ENCODE data around the gene LIME1. TPM values are rescaled to one million over a fixed set of nuclear protein-coding genes. Genes with fewer than 3 reads are reported as not detected.

The LIME1 gene
- total RNA-seq, 1 donor from 2014 or later, result 16.6 TPM

DNA sequence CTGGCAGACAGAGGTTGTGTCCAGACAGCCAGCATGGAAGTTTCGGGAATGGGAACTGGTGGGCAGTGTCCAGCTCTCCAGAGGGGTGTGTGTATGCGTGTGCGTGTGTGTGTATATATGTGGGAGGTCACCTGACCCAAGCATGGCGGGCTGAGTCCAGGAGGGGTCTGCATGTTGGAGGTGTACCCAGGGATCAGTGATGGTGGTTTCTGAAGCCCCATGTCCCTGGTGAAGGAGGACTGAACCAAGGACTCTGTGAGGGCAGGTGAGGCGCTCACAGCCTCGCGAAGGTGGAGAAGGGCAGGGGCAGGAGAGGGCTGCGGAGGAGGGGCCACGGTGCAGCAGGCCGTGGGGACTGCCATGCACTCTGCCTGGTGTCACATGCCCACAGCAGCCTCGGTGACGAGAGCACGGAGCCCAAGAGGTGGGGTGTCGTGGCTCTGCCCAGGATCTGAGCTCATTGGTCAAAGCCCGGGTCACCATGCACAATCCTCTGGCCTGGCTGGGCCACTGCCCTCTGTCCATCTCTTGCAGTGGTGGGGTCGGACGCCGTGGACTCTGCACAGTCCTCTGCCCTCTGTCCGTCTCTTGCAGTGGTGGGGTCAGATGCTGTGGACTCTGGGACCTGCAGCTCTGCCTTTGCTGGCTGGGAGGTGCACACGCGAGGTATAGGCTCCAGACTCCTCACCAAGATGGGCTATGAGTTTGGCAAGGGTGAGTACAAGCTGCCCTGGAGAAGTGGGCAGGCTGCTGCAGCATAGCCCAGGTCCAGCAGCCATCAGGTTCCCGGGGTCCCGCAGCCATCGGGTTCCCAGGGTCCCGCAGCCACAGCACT is 2.1 kb upstream of the LIME1 start:
- H3K9me3 Mint-ChIP-seq (ENCODE audit: unreplicated experiment), result peaks cover 8% of the 10 kb centered on the region
- H3K27me3 Mint-ChIP-seq (ENCODE audit: unreplicated experiment), result peaks cover 11% of the 10 kb centered on the region
- H3K4me1 Mint-ChIP-seq (ENCODE audit: low read depth, unreplicated experiment), result peaks cover 5% of the 10 kb centered on the region
- no peak overlapping the region for H3K4me3 Mint-ChIP-seq (ENCODE audit: unreplicated experiment)
- DNase-seq, result no peak
- H3K27ac Mint-ChIP-seq (ENCODE audit: unreplicated experiment), result no peak overlapping the region
- TF ChIP-seq, protein P1, sequence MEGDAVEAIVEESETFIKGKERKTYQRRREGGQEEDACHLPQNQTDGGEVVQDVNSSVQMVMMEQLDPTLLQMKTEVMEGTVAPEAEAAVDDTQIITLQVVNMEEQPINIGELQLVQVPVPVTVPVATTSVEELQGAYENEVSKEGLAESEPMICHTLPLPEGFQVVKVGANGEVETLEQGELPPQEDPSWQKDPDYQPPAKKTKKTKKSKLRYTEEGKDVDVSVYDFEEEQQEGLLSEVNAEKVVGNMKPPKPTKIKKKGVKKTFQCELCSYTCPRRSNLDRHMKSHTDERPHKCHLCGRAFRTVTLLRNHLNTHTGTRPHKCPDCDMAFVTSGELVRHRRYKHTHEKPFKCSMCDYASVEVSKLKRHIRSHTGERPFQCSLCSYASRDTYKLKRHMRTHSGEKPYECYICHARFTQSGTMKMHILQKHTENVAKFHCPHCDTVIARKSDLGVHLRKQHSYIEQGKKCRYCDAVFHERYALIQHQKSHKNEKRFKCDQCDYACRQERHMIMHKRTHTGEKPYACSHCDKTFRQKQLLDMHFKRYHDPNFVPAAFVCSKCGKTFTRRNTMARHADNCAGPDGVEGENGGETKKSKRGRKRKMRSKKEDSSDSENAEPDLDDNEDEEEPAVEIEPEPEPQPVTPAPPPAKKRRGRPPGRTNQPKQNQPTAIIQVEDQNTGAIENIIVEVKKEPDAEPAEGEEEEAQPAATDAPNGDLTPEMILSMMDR (IDR thresholded peaks at IDR 0.05; ENCODE audit: partially characterized antibody, unreplicated experiment), result no peak
- H3K36me3 Mint-ChIP-seq (ENCODE audit: unreplicated experiment), result peaks cover 3% of the 10 kb centered on the region

DNA sequence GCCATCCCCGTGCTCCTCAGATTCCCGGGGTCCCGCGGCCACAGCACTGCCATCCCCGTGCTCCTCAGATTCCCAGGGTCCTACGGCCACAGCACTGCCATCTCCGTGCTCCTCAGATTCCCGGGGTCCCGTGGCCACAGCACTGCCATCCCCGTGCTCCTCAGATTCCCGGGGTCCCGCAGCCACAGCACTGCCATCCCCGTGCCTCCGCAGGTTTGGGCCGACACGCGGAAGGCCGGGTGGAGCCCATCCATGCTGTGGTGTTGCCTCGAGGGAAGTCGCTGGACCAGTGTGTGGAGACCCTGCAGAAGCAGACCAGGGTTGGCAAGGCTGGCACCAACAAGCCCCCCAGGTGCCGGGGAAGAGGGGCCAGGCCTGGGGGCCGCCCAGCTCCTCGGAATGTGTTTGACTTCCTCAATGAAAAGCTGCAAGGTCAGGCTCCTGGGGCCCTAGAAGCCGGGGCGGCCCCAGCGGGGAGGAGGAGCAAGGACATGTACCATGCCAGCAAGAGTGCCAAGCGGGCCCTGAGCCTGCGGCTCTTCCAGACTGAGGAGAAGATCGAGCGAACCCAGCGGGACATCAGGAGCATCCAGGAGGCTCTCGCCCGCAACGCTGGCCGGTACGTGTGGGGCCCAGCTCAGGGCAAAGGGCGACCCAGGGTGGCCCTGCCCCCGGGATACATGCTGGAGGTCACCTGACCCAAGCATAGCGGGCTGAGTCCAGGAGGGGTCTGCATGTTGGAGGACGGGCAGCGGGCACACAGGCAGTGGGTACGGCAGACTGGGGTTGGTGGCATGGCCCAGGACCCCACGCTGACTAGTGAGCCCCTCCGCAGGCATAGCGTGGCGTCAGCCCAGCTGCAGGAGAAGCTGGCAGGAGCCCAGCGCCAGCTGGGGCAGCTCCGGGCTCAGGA is 1.3 kb upstream of the LIME1 start:
- no peak for DNase-seq
- peaks cover 8% of the 10 kb centered on the region for H3K9me3 Mint-ChIP-seq (ENCODE audit: unreplicated experiment)
- TF ChIP-seq, protein P1 (IDR thresholded peaks at IDR 0.05; ENCODE audit: partially characterized antibody, unreplicated experiment), result no peak
- no peak overlapping the region for H3K27ac Mint-ChIP-seq (ENCODE audit: unreplicated experiment)
- H3K36me3 Mint-ChIP-seq (ENCODE audit: unreplicated experiment), result no peaks in the 10 kb centered on the region
- peaks cover 11% of the 10 kb centered on the region for H3K27me3 Mint-ChIP-seq (ENCODE audit: unreplicated experiment)
- no peak overlapping the region for H3K4me3 Mint-ChIP-seq (ENCODE audit: unreplicated experiment)
- H3K4me1 Mint-ChIP-seq (ENCODE audit: low read depth, unreplicated experiment), result peaks cover 5% of the 10 kb centered on the region

DNA sequence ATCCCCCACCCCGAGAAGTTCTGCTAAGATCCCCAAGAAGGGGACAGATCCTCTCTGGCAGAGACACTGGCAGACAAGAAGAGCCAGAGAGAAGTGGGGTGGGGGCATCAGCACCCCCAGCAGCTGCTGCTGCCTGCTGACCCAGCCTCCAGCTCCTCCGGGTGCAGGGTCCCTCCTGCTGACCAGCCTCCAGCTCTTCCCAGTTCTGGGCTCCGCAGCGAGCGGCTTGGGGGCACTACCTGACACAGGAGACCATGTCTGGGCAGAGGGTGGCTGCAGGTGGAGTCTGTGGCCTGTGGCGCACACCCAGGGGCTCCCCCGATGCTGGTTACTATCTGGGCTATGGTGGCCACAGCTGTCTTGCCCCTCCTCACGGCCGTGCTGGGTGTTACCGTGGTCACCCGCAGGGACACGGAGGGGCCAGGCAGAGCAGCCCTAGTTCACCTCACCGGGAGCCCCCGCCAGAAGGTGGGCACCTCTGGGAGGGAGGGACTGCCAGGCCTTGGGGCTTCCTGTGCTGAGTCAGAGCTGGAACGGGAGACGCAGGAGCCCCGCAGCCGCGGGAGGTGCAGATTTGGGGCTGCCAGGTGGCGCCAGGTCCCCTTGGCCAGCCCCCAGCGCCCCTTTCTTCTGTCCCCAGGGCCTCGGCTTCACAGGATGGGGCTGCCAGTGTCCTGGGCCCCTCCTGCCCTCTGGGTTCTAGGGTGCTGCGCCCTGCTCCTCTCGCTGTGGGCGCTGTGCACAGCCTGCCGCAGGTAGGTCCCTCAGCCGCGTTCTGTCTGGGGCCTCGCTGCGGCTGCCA is 630 bp downstream of the LIME1 start:
- Mint-ChIP-seq H3K9me3 (ENCODE audit: unreplicated experiment) (peaks cover 8% of the 10 kb centered on the region), H3K4me3 (ENCODE audit: unreplicated experiment) (no peak overlapping the region), H3K27ac (ENCODE audit: unreplicated experiment) (no peak overlapping the region), H3K36me3 (ENCODE audit: unreplicated experiment) (no peaks in the 10 kb centered on the region), H3K27me3 (ENCODE audit: unreplicated experiment) (peaks cover 11% of the 10 kb centered on the region), H3K4me1 (ENCODE audit: low read depth, unreplicated experiment) (peaks cover 5% of the 10 kb centered on the region)
- TF ChIP-seq, protein P1 (IDR thresholded peaks at IDR 0.05; ENCODE audit: partially characterized antibody, unreplicated experiment), result no peak
- peak; percentile 33 for DNase-seq

DNA sequence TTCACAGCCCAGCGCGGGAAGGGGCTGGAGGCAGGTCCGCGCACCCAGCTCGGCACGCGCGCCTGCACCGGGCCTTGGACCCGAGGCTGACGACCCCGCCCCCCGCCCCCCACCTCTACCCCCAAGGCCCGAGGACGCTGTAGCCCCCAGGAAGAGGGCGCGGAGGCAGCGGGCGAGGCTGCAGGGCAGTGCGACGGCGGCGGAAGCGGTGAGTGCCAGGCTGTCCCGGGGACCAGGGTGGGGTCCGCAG is 1.2 kb downstream of the LIME1 start:
- TF ChIP-seq, protein P1 (IDR thresholded peaks at IDR 0.05; ENCODE audit: partially characterized antibody, unreplicated experiment), result no peak
- Mint-ChIP-seq H3K9me3 (ENCODE audit: unreplicated experiment) (peaks cover 8% of the 10 kb centered on the region), H3K27ac (ENCODE audit: unreplicated experiment) (no peak overlapping the region), H3K4me3 (ENCODE audit: unreplicated experiment) (no peak overlapping the region), H3K27me3 (ENCODE audit: unreplicated experiment) (peaks cover 11% of the 10 kb centered on the region), H3K36me3 (ENCODE audit: unreplicated experiment) (no peaks in the 10 kb centered on the region), H3K4me1 (ENCODE audit: low read depth, unreplicated experiment) (peaks cover 5% of the 10 kb centered on the region)
- no peak for DNase-seq
